ENCODE measurements around the gene PPM1H.
"Not testable (repeated sequence)": the region's sequence is repeated elsewhere in the genome, so short reads cannot be mapped to it uniquely, and the experiment has no call there.

The PPM1H gene

DNA sequence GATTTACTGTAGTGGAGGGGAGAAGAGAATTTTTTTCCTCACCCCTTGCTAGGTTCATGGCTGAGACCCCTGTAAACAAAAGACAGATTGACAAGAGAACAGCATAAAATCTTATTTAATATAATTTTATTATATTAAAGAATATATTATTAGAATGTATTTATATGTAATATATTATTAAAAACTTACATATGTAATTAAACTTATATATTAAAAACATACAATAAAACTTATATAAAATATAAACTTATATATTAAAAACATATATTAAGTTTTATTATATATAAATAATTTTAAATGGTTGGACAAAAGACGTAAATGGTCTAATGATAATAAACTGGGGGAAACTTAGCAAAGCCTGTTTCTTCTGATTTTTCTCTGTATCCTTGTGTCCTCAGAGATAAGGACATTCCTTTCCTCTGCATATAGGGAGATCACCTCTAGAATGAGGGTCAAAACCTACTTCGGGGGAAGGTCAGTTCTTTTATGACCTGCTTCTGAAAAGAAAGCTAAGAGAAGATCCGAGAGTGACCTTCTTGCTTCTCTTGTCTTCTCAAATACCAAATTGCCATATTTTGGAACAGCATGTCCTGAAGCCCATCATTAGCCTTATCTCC is 8.9 kb upstream of the PPM1H start:
- DNase-seq, result no peak

DNA sequence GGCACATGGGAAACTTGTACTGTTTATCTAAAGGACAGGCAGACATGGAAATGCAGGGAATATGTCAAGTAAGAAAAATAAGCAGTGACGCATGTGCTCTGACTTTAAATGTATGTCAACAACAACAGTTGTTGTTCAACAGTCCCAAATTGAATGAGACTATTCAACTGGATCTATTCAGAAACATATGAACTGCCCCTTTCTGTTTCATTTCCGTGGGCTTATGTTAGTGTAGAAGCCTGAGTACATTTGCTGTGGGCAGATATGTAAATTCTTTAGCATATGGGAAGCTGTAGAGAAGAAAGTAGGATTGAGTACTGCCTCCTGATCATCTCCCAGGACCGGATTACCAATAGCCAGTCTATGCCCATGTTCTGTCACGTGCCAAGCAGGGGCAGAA is 7.4 kb upstream of the PPM1H start:
- not testable (repeated sequence) for DNase-seq

DNA sequence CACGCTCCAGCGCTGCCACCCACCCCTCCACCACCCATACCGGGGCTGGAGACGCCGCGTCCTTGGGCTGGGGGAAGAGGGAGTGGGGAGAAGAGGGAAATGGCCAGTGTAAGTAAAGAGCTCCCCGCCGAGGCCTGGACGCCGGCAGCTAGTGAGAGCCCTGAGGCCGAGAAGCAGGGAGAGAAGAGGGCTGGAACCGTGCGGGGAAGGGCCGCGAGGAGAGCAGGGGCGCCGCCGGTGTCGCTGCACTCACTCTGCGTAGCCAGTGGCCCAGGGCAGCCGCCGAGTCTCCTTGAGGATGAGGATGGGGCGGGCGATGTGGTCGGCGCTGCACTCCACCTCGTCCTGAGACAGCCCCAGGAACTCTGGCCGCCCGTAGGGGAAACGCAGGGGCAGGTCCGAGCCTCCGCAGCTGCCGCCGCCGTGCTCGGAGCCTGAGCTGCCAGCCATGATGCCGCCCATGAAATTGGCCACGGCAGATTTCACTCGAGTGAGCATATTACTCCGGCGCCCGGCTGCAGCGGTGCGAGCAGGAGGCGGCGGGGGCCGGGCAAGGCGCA is 631 bp downstream of the PPM1H start:
- DNase-seq, result peak; percentile 8

DNA sequence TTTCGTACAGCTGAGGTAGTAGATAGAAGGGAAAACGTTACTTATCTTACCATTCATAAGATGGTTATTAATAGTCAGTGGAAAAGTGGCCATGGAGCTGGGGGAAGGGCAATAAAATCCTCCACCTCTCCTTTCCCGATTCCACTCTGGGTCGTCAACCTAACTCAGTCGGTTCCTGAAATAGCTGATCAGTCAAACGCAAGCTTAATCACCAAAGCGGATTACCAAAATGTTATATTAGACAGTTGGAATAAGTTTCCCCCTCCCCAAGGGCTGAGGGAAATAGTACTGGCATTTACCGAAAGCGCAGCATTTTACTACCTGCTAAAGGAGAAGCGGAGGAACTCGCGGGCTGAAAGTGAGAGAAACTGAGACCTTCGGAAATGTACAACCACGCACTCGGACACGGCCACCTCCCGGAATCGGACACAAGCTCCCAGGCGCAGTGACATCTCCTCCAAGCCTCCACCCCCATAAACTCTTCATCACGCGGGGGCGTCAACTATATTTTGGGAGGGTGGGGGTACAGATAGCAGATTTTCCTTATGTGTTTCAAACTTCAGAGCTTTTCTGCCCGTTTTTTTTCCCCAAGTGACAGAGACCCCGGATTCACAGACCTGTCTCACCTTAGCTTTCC is 1.2 kb downstream of the PPM1H start:
- no peak for DNase-seq

DNA sequence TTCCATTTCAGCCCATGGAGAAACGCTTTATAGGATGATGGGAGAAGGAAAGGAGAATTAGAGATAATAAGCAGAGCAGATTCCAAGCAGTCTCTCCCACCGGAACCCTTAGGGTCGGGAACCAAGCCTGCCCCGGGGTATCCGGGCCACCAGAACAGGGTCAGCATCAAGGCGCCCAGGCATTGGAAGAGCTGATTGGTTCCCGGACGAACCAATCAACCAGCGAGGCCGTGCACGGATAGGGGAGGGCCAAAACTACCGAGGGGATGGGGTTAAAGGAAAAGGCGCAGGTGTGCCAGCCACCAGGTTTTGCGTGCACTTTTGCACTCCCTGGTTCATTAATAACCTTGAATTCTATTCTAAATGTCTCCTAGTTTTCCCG is 1.7 kb downstream of the PPM1H start:
- DNase-seq, result no peak

DNA sequence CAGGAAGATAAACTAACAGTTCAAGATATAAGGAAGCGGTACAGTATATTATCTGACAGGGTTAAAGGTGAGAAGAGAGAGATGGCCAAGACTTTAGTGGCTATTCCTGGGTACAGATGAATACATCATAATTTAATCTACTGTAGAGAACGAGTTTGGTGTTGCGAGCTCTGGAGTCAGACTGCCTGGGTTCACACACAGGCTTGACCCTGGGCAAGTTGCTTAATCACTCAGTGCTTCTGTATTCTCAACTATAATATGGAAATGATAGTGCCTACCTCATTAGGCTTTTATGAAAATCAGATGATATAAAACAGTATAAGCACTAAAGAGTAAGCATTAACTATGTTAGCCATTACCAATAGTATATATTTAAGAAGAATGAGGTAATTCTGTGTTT is 3.5 kb downstream of the PPM1H start:
- no peak for DNase-seq

DNA sequence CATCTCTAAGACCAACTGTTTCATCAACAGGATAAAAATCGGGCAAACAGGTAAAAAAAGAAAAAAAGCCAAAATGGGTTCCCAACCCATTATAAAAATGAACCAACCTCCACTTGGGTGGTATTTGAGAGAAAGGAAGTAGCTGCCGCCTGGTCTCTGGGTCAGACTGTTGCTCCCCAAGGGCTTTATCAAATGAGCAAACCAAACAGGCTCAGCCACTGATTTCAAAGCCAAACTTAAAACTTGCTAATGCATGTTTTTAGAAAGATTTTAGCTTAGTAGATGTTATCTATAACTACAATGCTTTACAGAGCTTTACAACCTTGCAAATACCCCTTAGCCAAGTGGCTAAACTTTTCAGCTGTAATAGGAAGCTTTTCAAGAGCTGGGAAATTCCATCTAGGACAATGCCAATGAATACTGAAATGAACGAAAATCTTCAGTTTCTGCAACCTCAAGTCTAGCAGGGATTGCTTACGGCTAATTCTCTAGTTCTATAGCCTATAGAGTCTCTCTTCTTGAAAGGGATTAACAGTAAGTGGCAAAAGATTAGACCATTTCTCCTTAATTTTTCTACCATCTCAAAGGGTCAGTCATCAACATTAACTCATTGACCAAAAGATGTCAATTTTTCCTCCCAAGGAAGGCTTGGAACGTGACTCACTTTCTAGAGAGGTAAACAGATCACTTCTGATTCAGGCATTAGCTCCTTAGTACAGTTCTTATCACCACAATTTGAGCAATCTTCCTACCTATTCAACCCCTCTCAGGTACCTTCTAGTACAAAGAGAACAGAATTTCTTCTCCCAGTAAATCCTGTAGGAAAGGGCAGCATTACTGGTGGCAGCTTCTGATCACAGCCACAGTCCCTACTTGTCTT is 4.2 kb downstream of the PPM1H start:
- DNase-seq, result no peak

DNA sequence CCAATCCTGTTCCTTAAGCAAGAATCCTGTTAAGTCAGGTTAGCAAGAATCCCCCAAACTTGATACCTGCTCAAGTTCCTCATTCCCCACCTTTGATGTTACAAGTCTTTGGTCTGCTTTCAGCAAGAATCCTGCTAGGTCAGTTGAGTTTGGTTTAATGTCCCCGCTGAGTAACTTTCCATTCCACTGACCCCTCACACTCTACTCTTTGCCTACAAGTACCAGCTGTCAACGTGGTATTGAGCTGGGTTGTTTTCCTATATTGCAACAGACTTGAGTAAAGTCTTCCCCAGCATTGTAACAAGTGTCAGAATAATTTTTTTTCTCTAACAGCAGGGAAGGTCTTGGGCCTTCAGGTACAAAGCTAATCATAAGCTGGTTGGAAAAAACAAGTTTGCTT is 6.3 kb downstream of the PPM1H start:
- no peak for DNase-seq

DNA sequence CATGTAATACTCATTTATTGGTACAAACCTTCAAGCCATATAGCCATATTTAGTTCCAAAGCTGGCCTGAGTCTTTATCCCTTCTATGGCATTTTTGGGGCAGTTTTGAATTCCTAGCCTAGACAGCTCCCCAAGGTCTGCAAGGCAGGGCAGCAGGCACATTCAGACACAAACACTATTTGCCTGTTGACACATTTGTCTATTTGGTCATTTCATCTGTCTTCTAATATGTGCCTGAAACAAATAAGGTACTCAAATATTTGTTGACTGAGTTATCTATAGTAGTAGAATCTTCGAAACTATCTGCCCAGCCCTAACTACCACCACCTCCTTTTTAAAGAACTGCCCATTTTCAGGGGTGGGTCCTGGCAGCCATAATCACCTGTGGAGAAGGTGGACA is 9.3 kb downstream of the PPM1H start:
- no peak for DNase-seq

DNA sequence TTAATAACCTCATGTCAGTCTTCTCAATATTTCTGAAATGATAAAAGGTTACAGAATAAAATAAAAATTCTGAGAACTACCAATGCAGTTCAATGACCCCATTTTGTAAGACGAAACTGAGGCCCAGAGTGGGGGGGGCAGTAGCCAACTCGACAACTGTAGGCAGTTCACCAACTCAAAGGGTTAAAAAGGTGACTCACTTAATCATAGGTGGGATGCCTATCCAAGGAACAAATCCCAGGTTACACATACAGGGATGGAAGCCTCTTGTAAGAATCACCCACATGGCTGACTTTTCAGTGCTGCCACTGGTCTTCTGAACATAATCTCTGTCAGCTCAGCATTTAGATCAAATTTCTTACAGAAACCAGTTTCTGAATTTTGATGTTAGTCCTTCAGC is 10.9 kb downstream of the PPM1H start:
- DNase-seq, result no peak

DNA sequence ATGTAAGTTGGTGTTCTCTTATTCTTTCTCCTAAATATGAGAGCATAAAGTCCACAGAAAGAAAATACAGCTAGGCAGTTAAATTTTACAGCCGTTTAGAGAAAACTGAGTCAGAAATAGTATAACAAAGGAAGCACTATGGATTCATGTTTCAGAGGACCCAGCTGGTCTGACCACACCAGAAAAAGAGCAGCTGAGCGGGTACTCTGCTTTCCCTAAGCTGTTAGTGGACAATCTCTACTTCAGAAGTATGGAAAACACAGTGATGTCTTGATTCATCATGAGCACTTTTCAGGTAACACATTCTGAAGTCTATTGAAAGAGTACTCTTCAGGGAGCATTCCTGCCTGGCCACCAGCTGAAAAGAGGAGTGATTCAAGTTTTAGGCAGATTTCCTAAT is 12.4 kb downstream of the PPM1H start:
- no peak for DNase-seq

DNA sequence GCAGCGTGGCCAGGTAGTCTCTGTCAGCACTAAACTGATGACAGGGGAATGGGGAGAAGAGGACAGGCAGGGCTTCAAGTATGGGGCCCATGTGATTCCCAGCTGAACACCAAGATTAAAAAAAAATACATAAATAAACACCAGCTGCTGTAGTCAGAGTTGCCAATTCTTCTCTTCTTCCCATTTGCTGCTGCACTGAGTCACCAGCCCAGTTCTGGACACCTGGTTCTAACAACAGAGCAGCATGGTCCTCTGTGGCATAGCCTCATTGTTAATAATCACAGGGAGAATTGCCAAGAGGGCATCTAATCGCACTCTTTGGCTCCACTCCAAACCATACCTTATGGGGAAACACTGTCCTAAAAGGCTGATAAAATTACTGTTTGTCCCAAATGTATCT is 15.1 kb downstream of the PPM1H start:
- no peak for DNase-seq

DNA sequence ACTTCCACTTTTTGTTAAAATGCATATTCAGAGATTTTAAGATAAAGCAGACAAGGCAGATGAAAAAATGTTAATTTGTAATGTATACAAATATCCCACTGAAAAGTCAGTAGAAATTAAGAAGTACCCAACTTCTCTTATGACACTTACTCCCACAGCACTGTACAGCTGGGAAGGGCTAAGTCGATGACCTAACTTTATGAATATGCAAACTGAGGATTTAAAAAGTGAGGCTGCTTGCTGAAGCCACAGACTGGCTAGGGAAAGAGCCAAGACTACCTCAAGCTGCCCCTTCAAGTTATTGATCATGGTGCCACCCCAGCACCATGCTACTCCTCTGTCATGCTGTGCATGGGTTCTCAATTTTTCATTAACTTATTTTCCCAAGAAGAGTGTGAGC is 17.0 kb downstream of the PPM1H start:
- DNase-seq, result no peak

DNA sequence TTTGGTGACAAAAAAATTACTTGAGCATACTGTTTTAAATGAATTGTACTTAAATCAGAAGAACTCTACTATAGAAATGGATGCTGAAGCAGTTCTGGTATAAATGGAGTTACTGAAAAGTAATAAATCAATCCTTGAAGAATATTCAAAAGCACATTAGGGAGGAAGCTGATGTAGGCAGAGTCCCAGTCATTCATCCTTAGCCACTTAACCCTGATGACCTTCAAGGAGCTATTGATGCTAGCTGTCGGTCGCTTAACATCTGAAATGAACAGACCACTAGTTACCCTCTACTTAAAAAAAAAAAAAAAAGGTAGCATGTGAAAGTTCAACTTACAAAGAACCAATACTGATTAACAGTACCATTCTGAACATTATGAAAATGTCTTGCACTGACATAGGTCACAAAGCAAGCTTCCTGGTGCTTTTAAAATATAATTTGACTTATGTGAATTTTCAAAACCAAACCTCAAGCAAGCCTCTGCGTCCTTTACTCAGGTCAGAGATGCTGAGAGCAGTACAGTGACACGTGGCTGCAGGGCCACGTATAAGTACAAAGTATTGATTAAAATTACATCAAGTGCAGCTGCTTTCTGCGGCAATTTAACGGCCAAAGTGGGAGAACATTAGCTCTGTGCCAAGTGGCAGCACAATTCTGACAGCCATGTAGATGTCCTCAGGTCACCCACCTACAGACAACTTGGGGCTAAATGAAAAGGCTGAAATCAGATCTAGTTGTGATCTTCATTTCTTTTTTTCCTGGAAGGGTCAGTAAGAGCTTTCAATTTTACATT is 18.1 kb downstream of the PPM1H start:
- DNase-seq, result no peak

DNA sequence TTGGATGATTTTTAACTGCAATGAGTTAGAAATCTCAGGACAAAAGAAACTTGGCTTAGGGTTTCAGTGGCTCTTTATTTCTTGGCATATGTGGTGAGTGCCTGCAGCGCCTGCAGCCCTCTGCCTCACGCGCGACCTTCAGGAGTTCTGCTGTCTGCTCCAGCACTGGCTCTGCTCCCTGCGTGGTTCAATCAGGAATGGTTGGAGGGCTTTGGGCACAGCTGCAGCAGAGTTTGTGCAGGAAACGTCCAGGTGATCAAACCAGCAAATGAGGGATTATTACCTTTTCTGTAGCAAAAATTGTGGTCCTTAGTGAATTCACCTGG is 19.8 kb downstream of the PPM1H start:
- no peak for DNase-seq

DNA sequence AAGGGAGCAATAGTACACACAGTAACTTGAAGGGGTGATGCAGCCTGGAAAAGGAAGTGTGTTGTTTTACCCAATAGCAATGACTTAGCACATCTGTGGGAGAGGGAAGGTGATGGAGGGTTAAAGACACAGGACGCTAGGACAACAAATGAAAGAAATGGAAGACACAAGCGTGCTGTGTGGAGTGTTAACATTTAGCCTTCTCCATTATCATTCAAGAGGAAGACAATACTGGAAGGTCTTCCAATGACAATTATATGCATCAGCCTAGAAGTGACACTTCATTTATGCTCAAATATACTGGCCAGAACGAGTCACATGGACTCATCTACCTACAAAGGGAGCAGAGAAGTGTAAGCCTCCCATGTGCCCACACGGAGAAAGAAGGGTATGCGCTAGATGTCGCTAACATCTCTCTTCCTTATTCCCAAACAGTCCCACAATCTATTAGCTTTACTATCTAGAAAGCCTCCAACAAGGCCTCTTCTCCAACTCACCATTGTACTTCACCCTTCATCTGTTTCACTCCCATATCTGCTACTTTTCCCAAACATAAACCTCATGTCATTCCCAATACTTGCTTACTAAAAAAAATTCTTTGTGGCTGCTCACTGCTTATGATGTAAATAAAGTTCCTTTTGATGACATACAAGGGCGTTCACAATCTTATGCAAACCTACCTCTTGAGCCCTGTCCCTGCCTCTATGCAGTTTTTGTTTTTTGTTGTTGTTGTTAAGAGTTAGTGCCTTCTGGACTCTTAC is 20.3 kb downstream of the PPM1H start:
- DNase-seq, result no peak

DNA sequence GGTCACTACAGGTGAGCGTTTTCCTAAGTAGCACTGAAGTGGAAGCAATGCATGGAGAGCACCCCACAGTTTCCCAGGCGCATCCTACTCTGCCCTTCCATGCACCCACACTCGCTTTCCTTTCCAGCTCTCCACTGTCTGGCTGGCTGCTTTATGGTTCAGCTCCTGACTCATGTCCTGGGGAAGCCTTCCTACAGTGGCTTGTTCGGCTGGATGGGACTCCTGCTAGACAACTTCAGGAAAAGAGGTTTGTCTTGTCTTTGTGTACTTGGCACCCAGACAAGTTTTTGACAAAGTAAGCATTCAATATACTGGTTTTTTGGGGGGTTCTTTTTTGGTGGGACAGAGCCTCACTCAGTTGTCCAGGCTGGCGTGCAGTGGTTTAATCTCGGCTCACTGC is 21.6 kb downstream of the PPM1H start:
- no peak for DNase-seq

DNA sequence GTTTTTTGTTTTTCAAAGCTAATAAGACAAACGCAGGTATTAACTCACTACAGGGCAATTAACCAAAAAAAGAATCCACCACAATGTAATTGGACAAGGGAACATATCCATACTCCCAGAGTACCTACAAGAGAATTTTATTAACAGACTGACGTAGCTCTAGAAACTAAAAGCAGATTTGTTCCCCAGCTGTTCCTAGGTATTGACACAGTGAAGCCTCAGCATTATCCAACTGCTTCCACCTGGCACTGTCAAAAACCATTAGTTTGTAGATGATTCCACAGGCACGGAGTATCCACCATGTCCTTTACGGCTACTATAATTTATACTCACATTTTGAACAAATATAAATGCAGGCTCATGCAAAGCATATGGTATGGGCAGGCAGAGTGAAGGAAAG is 22.3 kb downstream of the PPM1H start:
- DNase-seq, result no peak

DNA sequence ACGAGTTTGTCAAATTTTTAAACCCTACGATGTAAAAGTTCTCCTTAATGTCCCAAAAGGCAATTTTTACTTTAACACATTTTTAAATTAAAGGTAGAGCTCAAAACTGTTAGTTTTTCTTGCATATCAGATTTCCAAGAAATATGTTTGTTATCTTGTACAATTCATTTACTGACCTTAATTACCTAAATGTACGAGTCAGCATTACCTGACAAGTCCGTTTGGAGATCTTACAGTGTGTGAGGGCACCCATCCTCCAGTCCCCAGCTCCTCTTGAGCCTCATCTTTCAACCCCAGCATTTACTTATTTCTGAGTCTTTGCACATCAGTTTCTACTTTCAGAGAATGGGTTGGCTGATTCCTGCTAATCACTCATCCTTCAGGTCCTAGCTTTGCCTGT is 23.7 kb downstream of the PPM1H start:
- DNase-seq, result no peak

DNA sequence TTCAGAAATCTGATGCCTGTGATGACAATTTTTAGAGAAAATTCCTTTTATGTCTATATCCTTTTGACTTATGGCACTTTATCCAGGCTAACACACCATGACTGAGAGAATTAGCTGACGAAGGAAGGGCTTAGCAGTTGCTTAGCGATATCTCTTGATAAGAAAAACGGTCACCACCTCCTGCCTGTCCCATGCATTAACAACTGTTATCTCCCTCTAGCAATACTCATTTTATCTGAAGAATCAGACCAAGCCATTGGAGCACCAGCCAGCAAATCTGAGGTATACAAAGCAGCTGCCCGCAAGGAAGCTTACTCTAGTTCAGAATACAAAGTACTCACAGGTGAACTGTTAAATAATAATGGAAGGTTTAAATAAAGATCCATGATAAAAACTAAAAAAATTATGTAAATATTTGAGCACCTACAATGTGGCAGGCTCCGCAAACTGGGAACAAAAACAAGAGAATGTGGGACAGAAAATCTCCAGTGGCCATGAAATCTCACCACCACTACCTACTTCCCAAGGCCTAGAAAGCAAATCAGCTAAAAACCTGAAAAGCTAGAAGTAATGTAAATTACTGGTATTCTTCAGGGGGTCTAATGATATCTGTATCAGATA is 24.3 kb downstream of the PPM1H start:
- DNase-seq, result no peak

DNA sequence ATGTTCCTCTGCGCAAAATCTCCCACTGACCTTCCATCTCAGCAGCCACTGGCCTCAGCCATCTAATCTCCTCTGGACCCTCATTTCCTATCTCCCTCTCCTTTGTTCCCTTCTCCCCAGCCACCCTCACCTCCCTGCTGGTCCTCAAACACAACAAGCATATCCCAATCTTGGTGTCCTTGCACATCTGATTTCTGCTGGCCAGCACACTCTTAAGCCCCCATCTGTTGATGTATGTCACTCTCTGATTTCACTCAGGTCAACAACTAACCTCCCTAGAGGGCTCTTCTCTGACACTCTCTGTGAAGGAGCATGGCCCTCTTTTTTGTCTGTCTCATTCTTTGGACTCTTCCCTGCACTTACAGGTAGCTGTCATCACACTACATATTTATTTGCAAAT is 25.6 kb downstream of the PPM1H start:
- DNase-seq, result no peak

DNA sequence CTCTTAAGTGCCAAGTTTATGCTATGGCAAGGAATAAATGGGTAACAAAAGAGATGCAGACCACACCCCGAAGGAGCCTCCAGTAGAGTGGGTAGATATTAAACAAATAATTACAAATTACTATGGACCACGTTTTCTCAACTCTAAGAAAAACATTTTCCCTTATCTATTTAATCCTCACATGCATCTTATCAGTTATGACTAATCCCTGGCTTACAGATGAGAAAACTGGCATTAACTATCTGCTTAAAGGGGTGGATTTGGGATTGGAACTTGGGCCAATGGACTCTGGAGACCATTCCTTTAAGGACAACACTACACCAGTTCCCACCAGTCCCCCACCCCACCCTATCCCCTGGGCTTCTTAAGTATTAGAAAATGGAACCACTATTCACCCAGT is 26.3 kb downstream of the PPM1H start:
- no peak for DNase-seq
